NCI-H2171 treated with DMSO at 0.1 percent for 48 hours (cell line): Measurements from ENCODE around the gene SLC24A3.

ENCODE experiments used
- DNase-seq: peaks from one replicate; lab custom pipeline; 2025; lab: John Stamatoyannopoulos, UW

The SLC24A3 gene

GRCh38 chr20:19462491-19462890 lies 250.0 kb downstream of the SLC24A3 start:
- no peak for DNase-seq

GRCh38 chr20:19463597-19463996 lies 251.2 kb downstream of the SLC24A3 start:
- no peak for DNase-seq

GRCh38 chr20:19465536-19465935 lies 253.1 kb downstream of the SLC24A3 start:
- no peak for DNase-seq

- no peak for DNase-seq
These were observed 253.9 kb downstream of the SLC24A3 start for GRCh38 chr20:19466206-19466928.

- DNase-seq = no peak
These were observed 260.9 kb downstream of the SLC24A3 start for GRCh38 chr20:19473216-19473921.

- DNase-seq = no peak
These were observed 261.5 kb downstream of the SLC24A3 start for GRCh38 chr20:19473922-19474286.

GRCh38 chr20:19478320-19478895 lies 266.0 kb downstream of the SLC24A3 start:
- no peak for DNase-seq

GRCh38 chr20:19482726-19483125 lies 270.3 kb downstream of the SLC24A3 start:
- DNase-seq = no peak

- no peak for DNase-seq
These were observed 270.9 kb downstream of the SLC24A3 start for GRCh38 chr20:19483309-19483708.

GRCh38 chr20:19486446-19486845 lies 274.0 kb downstream of the SLC24A3 start:
- DNase-seq = no peak

- DNase-seq = no peak
These were observed 275.0 kb downstream of the SLC24A3 start for GRCh38 chr20:19487420-19487819.

GRCh38 chr20:19491241-19491640 lies 278.8 kb downstream of the SLC24A3 start:
- DNase-seq = no peak

- DNase-seq = no peak
These were observed 279.7 kb downstream of the SLC24A3 start for GRCh38 chr20:19492116-19492515.

GRCh38 chr20:19492687-19493336 lies 280.4 kb downstream of the SLC24A3 start:
- no peak for DNase-seq

- DNase-seq = no peak
These were observed 281.5 kb downstream of the SLC24A3 start for GRCh38 chr20:19493794-19494495.

GRCh38 chr20:19495905-19496703 lies 283.7 kb downstream of the SLC24A3 start:
- DNase-seq = no peak

- no peak for DNase-seq
These were observed 284.6 kb downstream of the SLC24A3 start for GRCh38 chr20:19497064-19497463.

- no peak for DNase-seq
These were observed 286.3 kb downstream of the SLC24A3 start for GRCh38 chr20:19498756-19499155.

- DNase-seq = no peak
These were observed 289.2 kb downstream of the SLC24A3 start for GRCh38 chr20:19501476-19502115.

GRCh38 chr20:19502169-19502568 lies 289.7 kb downstream of the SLC24A3 start:
- peak; percentile 7 for DNase-seq

- no peak for DNase-seq
These were observed 291.8 kb downstream of the SLC24A3 start for GRCh38 chr20:19504251-19504650.
